ENCODE data around the gene MPL. TPM values are rescaled to one million over a fixed set of nuclear protein-coding genes. Genes with fewer than 3 reads are reported as not detected.

The MPL gene
- total and polyA plus RNA-seq, 2 of the 13 experiments (the other 11 are each of a cell fraction or from before 2014, with no cell fraction given): not detected

- no peak for TF ChIP-seq ERF (CRISPR knock-in tag; IDR thresholded peaks at IDR 0.05)
- peak; percentile 92 for TF ChIP-seq ZNF121 (CRISPR knock-in tag; IDR thresholded peaks at IDR 0.05)
- TF ChIP-seq ZBTB26 (CRISPR knock-in tag; IDR thresholded peaks at IDR 0.05; ENCODE audit: borderline replicate concordance): 0 out of 2 replicates have a peak, but pooled peaks have one; percentile 47
- TF ChIP-seq ZNF207 (IDR thresholded peaks at IDR 0.05; ENCODE audit: borderline replicate concordance): no peak
- in situ Hi-C loops (cut with HindIII; ENCODE audit: extremely low pct_ligation_motif_present, low pct_unique_long_range_greater_than_20kb): no loop called here
- WGBS (ENCODE audit: low lambda C conversion rate): 19% methylated on average over 6 of the region's 8 CpGs
- intact Hi-C loops (cut with micrococcal nuclease; ENCODE audit: unreplicated experiment): no loop called here
- Histone ChIP-seq H3K79me2 (ENCODE audit: insufficient read depth, low read length) (no peaks in the 10 kb centered on the region), H3K36me3 (replicated peaks in 1 of 2; ENCODE audit: control insufficient read depth in 1 of 2, insufficient read depth in 2 of 2, low read length in 2 of 2) (no peaks in the 10 kb centered on the region), H3K4me2 (ENCODE audit: low read depth, low read length) (peak overlapping the region; percentile 20; the same call in 1 of the 2 replicates), H3K27ac (ENCODE audit: extremely low read length, insufficient read depth, low read length) (no peak overlapping the region), H3K4me1 (ENCODE audit: insufficient read depth, low read length) (peaks cover 25% of the 10 kb centered on the region), H2AFZ (ENCODE audit: low read length) (no peak overlapping the region), H4K20me1 (ENCODE audit: insufficient read depth, low read length) (no peaks in the 10 kb centered on the region), H3K27me3 (ENCODE audit: control insufficient read depth in 1 of 2, insufficient read depth in 2 of 2, low read length in 2 of 2) (peaks cover 0 to 38% of the 10 kb centered on the region in 2 experiments; a peak in 3 of 5 replicates), H3K9ac (ENCODE audit: insufficient read depth, low read depth, low read length) (no peak overlapping the region), H3K9me3 (ENCODE audit: low read length) (no peaks in the 10 kb centered on the region), H3K4me3 (replicated peaks in 1 of 3; ENCODE audit: insufficient read depth in 1 of 3, low read depth in 2 of 3, low read length in 3 of 3) (no peak overlapping the region)
- FAIRE-seq (no peak), ATAC-seq (peak; percentile 38), DNase-seq (ENCODE audit: low spot score) (no peak)
- POLR2A ChIA-PET: interaction anchor here (0.8 to 1.4 kb wide), 4 partner anchors 26 to 65 kb away, joined by 3 to 6 read pairs (median 3); partner anchors contain the start of gene CDC20
- CTCF ChIA-PET (ENCODE audit: low intra/inter-chr PET ratio, low total read pairs): no interaction called here
- BruUV-seq (replicated peaks): no TSS peak
These were observed 33.9 kb upstream of the MPL start for GRCh38 chr1:43303471-43304313.

DNA sequence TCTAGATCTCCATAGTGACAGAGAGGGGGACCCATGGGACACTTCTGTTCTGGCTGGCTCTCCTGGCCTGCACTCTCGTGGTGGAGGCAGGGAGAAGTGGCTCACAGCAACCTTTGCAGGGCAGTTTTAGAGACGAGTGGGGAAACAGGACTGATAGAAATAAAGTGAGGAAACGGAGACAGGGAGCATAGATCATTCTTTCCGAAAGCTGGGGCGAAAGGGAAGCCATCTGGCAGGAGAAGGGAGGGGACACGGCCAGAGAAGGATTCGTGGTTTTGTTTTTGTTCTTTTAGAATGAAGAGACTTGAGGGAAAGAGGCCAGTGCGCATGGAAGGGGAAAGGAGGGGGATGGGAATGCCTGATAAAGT, 33.3 kb upstream of the MPL start:
- no peaks in the 10 kb centered on the region for H3K79me2 ChIP-seq (ENCODE audit: insufficient read depth, low read length)
- no peak overlapping the region for H3K9ac ChIP-seq (ENCODE audit: insufficient read depth, low read depth, low read length)
- FAIRE-seq (no peak), ATAC-seq (no peak; the same call in 2 of the 3 replicates), DNase-seq (ENCODE audit: low spot score) (no peak)
- intact Hi-C loops (cut with micrococcal nuclease; ENCODE audit: unreplicated experiment): no loop called here
- no peak overlapping the region for H2AFZ ChIP-seq (ENCODE audit: low read length)
- BruUV-seq (replicated peaks): no TSS peak
- no peak overlapping the region for H3K4me3 ChIP-seq (replicated peaks in 1 of 3; ENCODE audit: insufficient read depth in 1 of 3, low read depth in 2 of 3, low read length in 3 of 3)
- H3K4me2 ChIP-seq (ENCODE audit: low read depth, low read length): no peak overlapping the region; the same call in 1 of the 2 replicates
- POLR2A ChIA-PET: interaction anchor here (1.4 kb wide), 1 partner anchor 54 kb away, joined by 6 read pairs; the partner anchor contains the start of gene CDC20
- H3K9me3 ChIP-seq (ENCODE audit: low read length): no peaks in the 10 kb centered on the region
- peaks cover 25% of the 10 kb centered on the region for H3K4me1 ChIP-seq (ENCODE audit: insufficient read depth, low read length)
- H4K20me1 ChIP-seq (ENCODE audit: insufficient read depth, low read length): no peaks in the 10 kb centered on the region
- WGBS (ENCODE audit: low lambda C conversion rate): 26% methylated on average over 8 of the region's 8 CpGs
- H3K36me3 ChIP-seq (replicated peaks in 1 of 2; ENCODE audit: control insufficient read depth in 1 of 2, insufficient read depth in 2 of 2, low read length in 2 of 2): no peaks in the 10 kb centered on the region
- H3K27ac ChIP-seq (ENCODE audit: extremely low read length, insufficient read depth, low read length): no peak overlapping the region
- in situ Hi-C loops (cut with HindIII; ENCODE audit: extremely low pct_ligation_motif_present, low pct_unique_long_range_greater_than_20kb): no loop called here
- CTCF ChIA-PET (ENCODE audit: low intra/inter-chr PET ratio, low total read pairs): no interaction called here
- H3K27me3 ChIP-seq (ENCODE audit: control insufficient read depth in 1 of 2, insufficient read depth in 2 of 2, low read length in 2 of 2): peaks cover 0 to 40% of the 10 kb centered on the region in 2 experiments; a peak in 3 of 5 replicates
- 0 out of 2 replicates have a peak, but pooled peaks have one; percentile 16 for TF ChIP-seq CTCF (CRISPR knock-in tag; IDR thresholded peaks at IDR 0.05)
- TF ChIP-seq REST (IDR thresholded peaks at IDR 0.05; ENCODE audit: borderline replicate concordance in 1 of 2, low read depth in 1 of 2, low read length in 2 of 2): no peak

Data from HepG2 (cell line).